AG08395 (cell line): ENCODE data around the gene SLC16A1.
A peak's percentile ranks its signal among the peaks of the same experiment; 100 is the strongest.
"Not testable (repeated sequence)": the region's sequence is repeated elsewhere in the genome, so short reads cannot be mapped to it uniquely, and the experiment has no call there.

ENCODE experiments used
- DNase-seq: peaks from one replicate; pipeline ENCODE4 v3.0.0; 2012; ENCODE audit warnings: mixed read lengths, low spot score

Gene SLC16A1

DNA sequence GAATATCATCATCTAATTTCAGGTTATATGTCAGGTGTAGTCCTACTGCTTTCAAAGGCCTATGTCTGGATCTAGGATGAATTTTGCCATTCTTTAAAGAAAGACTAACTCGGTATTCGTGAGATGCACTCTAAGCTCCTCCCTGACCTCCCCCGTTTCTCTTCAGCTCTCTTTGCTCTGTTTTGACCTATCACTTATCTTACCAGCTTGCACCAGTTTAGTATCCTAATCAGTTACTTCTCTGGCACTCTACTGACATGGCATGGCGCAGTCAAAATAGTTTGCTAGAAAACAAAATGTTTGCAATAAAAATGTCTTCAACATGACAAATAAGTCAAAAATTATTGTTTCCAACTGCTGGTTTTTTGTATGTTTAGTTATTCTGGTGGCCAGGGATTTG lies 8.4 kb upstream of the SLC16A1 start:
- no peak for DNase-seq

DNA sequence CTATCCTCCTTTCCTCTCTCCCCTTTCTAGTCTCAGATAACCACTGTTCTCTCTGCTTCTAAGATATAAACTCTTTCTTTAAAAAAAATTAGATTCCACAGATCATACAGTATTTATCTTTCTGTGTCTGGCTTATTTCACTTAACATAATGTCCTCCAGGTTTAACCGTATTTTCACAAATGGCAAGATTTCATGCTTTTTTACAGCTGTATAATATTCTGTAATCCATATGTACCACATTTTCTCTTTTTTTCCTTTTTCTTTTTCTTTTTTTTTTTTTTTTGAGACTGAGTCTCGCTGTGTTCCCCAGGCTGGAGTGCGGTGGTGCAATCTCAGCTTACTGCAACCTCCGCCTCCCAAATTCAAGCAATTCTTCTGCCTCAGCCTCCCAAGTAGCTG lies 5.1 kb upstream of the SLC16A1 start:
- no peak for DNase-seq

DNA sequence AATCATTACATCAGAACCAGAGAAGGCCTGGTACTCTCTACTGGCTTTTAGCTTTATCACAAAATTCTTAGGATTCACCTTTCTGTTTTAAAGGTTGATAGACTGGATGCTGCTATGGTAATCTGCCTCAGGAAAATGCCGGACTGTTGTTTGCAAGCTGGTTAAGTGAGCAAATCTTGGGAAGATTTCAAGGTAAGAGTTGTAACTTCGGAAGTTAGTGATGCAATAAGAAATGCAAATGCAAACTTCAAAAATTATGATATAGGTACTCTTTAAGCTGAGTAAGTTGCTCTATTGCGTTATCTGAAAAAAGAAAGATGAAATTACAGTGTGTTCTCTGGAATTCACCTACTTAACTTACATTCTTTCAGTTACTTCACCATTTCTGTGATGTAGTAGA lies 4.4 kb upstream of the SLC16A1 start:
- no peak for DNase-seq

DNA sequence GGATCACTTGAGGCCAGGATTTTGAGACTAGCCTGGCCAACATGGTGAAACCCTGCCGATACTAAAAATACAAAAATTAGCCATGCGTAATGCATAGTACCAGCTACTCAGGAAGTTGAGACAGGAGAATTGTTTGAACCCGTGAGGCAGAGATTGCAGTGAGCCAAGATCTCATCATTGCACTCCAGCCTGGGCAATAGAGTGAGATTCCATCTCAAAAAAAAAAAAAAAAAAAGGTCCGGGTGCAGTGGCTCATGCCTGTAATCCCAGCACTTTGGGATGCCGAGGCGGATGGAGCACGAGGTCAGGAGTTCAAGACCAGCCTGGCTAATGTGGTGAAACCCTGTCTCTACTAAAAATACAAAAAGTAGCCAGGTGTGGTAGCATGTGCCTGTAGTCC lies 2.2 kb upstream of the SLC16A1 start:
- DNase-seq, result not testable (repeated sequence)

DNA sequence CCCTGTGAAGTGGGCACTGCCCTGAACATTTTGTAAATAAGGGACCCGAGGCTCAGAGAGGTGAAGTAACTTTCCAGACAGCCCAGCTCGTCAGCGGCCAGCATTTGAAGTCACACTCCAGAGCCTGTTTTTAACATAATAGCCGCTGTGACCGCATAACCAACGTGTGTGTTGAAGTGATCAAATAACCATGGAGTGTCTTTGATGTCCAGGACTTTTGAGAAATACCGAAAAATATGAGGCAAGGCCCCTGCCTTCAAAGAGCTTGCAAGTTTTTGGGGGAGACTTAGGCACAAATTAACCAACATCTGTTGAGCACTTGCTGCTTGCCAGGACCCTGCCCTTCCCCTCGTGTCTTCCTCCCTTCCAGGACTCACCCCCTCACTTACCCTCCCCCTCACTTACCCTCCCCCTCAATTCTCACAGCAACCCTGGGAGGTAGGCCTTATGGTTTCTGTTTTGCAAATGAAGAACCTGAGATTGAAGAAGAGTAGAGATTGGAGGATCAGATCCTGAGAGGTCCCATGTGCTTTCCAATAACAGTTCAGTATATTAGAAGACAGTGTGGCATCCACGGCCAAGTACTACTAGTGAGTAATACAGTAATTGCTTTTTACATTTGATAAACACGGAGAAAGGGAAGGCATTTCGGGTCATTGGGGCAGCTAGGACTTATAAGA lies 1.3 kb upstream of the SLC16A1 start:
- DNase-seq, result peak; percentile 91

DNA sequence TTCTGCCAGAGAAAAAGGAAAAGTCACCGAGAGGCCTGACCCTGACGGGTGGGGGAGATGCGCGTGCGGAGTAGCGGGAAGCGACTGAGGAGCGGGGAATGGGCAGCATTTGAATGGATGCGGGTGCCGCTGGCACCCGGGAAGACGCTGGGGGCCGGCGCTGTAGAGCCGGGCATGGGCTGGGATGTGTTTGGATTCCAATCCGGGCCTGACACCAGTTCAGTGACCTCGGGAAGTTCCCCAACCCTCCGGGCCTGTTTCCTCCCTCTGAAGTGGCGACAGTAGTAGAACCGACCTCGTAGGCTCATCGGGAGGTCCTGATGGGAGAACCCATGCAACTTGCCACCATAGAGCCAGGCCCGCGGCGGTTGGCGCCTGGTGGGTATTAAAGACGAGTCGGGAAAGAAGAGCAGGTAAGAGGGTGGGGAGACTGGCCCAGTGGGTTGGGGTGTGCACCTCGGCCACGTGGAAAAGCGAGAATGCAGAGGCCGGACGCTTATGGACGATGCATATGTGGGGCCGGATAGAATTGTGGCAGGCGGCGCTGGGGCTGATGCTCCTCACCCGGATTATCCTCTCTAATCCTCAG lies 642 bp upstream of the SLC16A1 start:
- no peak for DNase-seq

DNA sequence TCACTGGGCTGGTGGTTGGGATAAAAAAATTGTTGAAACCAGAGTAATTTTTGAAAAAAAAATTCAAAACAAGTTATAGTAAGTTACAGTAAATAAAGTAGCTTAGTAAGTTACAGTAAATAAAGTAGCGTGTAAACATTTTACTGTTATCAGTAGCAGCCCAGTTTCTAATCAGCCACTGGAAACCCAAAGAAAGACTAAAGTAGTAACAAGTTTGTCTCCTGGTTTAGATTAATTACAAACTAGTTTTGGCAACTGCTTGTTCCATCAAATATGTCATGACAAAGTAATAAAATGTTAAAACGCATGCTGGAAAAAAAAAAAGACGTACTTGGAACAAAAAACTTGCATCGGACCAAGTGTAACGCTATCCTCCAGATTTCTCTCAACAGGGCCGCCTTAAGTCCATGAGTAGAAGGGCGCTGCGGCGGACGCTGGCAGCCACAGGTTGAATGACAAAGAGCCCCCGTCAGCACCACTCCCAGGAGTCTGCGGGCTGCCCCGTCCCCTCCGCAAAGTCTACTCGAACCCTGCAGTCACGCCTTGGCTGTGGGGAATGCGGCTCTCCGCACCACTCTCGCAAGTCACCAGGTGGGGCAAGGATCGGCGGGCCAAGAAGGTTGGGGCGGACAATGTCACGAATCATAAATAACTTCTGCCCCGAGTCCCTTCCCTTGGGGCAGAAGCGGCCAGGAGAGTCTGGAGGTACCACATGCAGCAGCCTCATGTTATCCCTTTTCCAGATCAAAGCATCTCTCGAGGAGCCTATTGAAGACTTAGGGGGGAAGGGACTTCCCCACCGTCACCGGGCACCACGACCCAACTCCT lies 837 bp downstream of the SLC16A1 start:
- DNase-seq, result peak; percentile 50

DNA sequence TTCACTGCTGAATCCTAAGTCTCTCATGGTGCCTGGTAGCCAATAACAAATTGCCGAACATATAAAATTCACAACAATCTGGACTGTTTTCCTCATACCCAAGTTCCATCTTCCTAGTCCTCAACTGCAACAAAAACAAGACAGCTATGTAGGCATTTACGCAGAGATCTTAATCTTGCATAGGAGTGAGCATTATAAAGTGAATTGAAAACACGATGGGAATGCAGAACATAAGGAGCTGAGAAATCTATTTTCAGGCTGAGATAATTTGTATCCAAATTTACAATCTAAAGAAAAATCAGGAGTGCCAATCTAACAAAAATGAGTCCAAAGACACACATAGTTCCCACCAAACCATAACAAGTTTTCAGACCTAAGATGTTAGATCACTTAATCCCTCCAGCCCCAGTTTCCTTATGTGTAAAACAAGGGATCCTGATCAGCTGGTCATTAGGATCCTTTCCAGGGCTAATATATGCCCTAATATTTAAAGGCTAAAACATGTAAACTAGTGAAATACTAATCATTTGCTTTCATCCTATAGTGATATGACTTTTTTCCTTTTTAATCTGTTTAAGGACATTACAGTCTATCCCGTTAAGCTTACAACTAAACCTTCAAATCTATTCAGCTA lies 1.9 kb downstream of the SLC16A1 start:
- DNase-seq, result no peak

DNA sequence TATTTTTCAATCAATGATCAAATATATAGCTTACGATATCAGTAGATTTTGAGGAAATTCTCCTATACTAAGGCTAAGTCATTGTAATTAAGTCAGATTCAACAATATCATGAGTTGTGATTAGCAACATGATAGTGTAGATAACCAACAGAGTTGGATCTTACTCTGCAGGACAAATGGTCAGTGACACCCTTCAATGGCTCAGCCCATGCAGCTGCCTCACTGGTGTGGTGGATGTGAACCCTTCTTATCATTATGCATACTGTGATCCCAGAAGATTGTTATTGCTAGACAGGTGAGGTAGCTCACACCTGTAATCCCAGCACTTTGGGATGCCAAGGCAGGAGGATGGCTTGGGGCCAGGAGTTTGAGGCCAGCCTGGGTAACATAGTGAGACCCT lies 5.6 kb downstream of the SLC16A1 start:
- no peak for DNase-seq

DNA sequence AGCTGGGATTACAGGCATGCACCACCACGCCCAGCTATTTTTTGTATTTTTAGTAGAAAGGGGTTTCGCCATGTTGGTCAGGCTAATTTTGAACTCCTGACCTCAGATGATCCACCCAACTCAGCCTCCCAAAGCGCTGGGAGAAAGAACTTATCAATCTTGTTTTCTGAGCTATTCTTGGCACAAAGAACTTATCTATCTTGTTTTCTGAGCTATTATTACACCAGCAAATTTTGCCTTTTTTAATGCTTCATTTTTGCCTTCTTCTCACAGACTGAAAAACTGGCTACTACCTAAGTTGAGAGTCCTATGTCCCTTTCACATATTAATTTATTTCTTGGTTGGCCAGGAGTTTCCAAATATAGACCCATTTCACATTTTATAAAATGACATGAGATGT lies 9.3 kb downstream of the SLC16A1 start:
- DNase-seq, result no peak

DNA sequence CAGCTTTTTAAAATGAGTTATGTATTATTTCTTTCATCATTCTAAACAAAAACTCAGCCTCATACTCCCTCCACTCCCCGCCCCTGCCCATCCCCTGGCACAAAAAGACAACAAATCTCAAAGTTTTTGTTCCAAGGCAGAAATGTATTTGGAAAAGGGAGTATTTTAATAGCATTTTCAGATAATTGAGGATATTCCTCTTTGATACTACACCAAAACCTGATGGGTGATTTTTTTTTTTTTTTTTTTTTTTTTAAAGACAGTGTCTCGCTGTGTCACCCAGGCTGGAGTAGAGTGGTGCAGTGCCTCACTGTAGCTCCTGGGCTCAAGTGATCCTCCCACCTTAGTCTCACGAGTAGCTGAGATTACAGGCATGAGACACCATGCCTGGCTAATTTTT lies 16.2 kb downstream of the SLC16A1 start:
- DNase-seq, result no peak

DNA sequence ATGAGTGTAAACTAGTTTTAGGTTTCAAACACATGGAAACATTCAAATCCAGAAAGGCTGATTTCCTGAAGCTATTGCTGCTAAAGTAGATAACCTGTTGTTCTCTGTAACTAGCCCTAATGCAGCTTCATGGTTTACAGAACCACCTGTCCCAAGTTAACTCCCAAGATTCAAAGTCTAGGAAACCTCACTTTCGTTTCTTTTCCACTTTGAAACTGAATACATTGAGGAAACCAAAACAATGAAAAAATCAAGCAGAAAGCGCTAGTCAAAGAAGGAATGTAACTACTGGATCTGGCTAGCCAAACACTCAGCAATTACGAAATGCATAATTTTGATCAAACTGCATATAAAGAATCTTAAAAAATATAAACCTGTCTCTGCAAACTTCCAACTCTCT lies 17.8 kb downstream of the SLC16A1 start:
- DNase-seq, result no peak

DNA sequence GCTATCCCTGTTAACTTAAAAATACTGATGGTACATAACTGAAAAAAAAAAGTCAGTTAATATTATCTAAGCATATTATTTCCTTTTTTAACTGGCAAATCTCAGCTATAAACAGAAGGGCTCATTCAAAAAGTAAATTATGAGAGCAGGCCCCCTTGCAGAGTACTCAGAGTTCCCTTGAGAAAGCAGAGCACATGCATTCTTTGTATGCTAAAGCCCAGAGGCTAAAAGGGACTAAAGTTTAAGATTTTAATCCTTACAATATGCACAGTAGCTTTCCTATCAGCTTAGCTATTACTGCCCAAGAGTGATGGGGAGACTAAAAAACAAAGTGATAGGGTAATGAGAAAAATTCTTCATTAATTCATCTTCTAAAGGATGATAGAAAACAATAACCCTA lies 18.5 kb downstream of the SLC16A1 start:
- no peak for DNase-seq

DNA sequence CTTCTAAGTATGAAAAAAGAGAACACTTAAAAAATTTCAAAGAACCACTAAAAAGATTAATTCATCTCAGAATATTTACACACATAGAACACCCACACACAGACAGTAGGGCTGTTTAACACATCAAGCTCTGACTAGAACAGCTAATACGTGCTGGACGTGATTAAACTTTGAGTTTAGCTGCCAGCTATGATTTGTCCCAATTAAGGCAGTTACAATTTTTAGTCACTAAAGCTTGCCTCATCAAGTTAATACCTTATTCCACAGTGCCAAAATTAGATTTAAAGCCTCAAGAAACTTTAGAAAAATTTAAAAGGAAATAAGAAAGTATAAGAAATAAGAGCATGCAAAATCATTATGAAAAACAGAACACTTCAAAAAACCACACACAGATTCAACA lies 18.9 kb downstream of the SLC16A1 start:
- DNase-seq, result no peak

DNA sequence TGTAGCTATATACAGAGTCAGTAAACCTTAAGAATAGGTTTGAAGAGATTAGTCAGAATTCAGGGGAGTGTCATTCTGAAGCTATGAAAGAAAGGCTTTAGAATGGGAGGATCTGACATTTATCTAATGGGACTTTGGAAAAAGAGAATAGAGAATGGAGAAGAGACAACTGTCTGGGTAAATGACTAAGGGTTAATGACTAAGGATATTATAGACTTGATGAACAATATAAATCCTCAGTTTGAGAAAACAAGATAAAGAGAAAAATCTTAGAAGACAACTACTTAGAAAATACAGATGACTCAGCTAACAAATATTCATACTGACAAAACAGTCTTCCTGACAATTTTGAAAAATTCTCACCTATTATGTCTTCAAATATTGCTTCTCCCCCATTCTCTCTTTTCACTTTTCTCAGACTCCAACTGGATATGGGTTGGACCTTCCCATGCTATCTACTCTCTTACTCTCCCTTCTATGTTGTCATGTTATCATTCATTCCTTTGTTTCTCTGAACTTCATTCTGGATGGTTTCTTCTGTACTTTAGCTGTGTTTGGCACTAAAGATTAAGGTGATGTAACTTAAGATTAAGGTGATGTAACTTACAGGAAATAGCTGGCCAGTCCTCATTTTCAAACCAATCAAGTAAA lies 20.4 kb downstream of the SLC16A1 start:
- DNase-seq, result peak; percentile 31

DNA sequence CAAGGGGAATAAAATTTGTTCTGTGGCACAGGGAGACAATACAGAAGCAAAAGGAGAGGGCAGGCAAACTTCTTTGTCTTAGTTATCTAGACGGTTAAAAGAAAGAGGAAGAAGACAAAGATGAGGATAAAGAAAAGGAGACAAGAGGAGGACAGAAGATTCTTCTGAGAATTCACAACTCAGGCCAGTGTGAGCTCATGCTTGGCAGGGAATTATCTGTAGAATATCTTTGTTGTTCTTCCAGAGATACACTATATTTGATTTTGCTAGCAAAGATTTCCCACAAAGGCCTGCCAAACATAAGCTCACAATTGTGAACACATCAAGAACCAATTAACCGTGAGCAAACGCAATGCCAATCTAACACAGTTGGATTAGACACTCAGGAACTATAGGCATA lies 21.4 kb downstream of the SLC16A1 start:
- no peak for DNase-seq

DNA sequence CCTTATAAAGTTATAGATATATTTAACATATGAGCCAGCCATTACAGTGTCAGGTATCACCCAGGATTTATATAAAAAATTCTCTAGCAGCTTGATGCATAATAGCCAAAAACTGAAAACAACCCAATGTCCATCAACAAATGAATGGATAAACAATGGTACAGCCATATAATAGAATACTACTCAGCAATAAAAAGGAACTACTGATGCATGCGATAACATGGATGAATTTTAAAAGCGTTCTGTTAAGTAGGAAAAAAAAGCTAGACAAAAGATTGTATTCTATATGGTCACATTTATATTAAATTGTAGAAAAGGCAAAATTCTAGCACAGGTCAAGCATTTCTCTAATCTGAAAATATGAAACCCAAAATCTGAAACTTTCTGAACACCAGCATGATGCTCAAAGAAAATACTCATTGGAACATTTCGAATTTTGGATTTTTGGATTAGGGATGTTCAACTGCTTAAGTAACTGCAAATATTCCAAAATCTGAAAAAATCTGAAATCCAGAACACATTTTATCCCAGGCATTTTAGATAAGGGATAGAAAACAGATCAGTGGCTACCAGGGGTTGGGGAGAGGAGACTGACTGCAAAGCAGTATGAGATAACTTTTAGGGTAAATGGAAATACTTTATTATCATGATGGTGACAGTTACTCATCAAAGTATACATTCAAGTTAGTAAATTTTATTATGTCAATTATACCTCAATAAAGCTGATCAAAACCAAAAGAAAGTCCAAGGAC lies 22.0 kb downstream of the SLC16A1 start:
- DNase-seq, result no peak

DNA sequence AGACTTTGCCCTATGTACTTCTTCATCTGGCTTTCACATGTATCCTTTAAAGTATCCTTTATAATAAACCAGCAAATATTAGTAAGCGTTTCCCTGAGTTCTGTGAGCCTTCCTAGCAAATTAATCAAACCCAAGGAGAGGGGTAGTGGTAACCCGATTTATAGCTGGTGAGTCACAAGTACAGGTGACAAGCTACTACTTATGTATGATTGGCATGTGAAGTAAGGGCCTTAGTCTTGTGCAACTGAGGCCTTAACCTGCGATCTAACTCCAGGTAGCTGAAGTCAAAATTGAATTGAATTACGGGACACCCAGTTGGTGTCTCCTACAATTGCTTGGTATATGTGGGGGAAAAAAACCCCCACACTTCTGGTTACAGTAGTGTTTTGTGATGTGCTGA lies 26.0 kb downstream of the SLC16A1 start:
- no peak for DNase-seq

DNA sequence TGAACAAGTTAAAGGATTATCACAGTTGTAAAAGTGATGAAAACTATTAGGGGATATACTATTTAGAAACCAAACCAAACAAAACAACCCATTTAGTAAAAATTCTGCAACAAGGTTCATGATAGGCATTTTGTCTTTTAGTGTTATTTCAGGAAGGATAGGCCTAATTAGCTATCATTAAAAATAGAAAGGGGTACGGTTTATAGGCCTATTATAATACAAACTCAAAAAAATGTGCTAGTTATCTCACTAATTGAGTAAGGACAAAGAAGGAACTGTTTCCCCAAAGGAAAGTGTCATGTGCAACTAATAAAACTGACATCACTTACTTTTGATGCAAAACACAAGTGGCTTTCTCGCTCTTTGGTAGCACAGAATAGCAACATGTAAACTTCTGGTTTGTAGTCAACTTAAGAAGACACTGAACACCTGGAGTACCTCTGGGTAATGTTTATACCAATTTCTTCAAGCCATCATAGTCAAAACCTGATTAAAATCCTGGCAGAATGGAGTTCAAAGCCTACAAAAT lies 28.5 kb downstream of the SLC16A1 start:
- DNase-seq, result no peak

DNA sequence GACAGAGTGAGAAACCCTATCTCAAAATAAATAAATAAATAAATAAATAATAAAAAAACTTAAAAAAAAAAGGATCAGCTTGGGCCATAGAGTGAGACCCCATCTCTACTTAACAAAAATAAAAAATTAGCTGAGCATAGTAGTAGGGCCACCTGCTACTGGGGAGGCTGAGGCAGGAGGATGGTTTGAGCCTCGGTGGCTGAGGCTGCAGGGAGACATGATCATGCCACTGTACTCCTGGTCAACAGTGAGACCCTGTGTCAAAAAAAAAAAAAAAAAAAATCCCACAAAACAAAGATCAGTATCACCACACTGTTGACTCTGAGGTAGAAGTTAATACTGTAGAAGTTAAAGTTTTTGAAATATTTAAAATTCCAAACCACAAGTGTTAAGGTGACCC lies 29.1 kb downstream of the SLC16A1 start:
- no peak for DNase-seq

DNA sequence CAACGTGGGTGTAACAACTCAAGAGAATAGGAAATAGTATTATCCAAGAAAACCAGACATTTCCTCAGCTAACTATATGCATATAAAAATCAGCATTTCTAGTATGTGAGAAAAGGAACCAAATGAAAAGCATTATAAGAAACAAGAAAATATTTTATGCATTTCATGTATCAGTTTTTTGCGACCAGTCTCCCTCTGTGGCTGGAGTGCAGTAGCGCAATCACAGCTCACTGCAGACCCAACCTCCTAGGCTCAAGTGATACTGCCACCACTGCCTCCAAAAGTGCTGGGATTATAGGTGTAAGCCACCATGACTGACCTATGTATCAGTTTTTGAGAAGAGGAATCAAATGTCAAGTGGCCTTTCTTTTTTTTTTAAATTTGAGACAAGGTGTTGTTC lies 31.0 kb downstream of the SLC16A1 start:
- DNase-seq, result no peak
